H1 (cell line): ENCODE measurements around the gene PEPD.

Source experiments
- BRCA1 ChIP-seq: IDR thresholded peaks from 2 replicates; pipeline ENCODE4 v1.6.1; 2012; ENCODE audit warnings: low read depth, low read length, improper control_type of control experiment
- CTCF ChIP-seq, 3 experiments: IDR thresholded peaks; 1 replicate in 2 of 3; 2 replicates in 1 of 3; pipeline versions ENCODE4 v1.5.1 to v1.6.1; 2011; ENCODE audit warnings: low read length in 3 of 3, mild to moderate bottlenecking in 3 of 3, inconsistent platforms in 2 of 3, low read depth in 1 of 3, moderate library complexity in 1 of 3; ENCODE audit not compliant: insufficient read depth in 1 of 3; ENCODE audit errors: control extremely low read depth in 1 of 3
- GABPA ChIP-seq: IDR thresholded peaks from 2 replicates; pipeline ENCODE4 v1.6.1; 2011; ENCODE audit warnings: mild to moderate bottlenecking, low read length, moderate library complexity, borderline replicate concordance; ENCODE audit not compliant: insufficient read depth
- HDAC6 ChIP-seq: IDR thresholded peaks from one replicate; pipeline ENCODE4 v1.7.1; 2012; ENCODE audit warnings: low read depth, mild to moderate bottlenecking, inconsistent platforms, low read length, moderate library complexity
- RBBP5 ChIP-seq: IDR thresholded peaks from 2 replicates; pipeline ENCODE4 v1.7.1; 2012; ENCODE audit warnings: low read depth, mild to moderate bottlenecking, inconsistent platforms, low read length, moderate library complexity, borderline replicate concordance
- RFX5 ChIP-seq: IDR thresholded peaks from 2 replicates; pipeline ENCODE4 v1.6.1; 2011; ENCODE audit warnings: low read depth, low read length, improper control_type of control experiment, borderline replicate concordance
- TAF1 ChIP-seq: IDR thresholded peaks from 2 replicates; pipeline ENCODE4 v1.6.1; 2011; ENCODE audit warnings: mild to moderate bottlenecking, low read depth, low read length
- TBP ChIP-seq: IDR thresholded peaks from 2 replicates; pipeline ENCODE4 v1.6.1; 2011; ENCODE audit warnings: low read depth, low read length, improper control_type of control experiment
- ZNF274 ChIP-seq: IDR thresholded peaks from 2 replicates; pipeline ENCODE4 v1.7.0; 2012; ENCODE audit warnings: low read length, borderline replicate concordance; ENCODE audit errors: extremely low read depth

GRCh38 chr19:33444562-33445441 lies 76.8 kb downstream of the PEPD start:
- TF ChIP-seq TBP: no peak
- no peak for TF ChIP-seq CTCF (IDR thresholded peaks at IDR 0.05; ENCODE audit: control extremely low read depth in 1 of 3, insufficient read depth in 1 of 3, low read depth in 1 of 3, low read length in 3 of 3)
- TF ChIP-seq RFX5: no peak
- no peak for TF ChIP-seq RBBP5
- TF ChIP-seq ZNF274: no peak
- TF ChIP-seq HDAC6: no peak
- no peak for TF ChIP-seq TAF1
- TF ChIP-seq GABPA: no peak
- no peak for TF ChIP-seq BRCA1
